K562 (cell line): ENCODE results near the gene SEC23IP. TPM values are rescaled to one million over a fixed set of nuclear protein-coding genes. Genes with fewer than 3 reads are reported as not detected.

Experiments
- ATAC-seq: fragments of 200-7000 bp; cut with Tn5 transposase; 3 replicates; pipeline ENCODE4 v1.9.1; 2020; ENCODE audit warnings: moderate library complexity
- BruUV-seq: library from RNA; stranded (reverse); fragments of 400-500 nt; replicated peaks from 2 replicates; lab custom pipeline; 2021; lab: Mats Ljungman, UMichigan
- CTCF ChIA-PET: fragments of 300-600 bp; formaldehyde crosslinking; extraction: SDS; loops from one replicate; lab custom pipeline; 2021; ENCODE audit warnings: low intra/inter-chr PET ratio; lab: Yijun Ruan, JAX
- POLR2A ChIA-PET: fragments of 300-600, 350-650 bp; sonication (Branson Sonifier 250); formaldehyde crosslinking; extraction: SDS; loops from one replicate; lab custom pipeline; 2021; ENCODE audit warnings: antibody characterized with exemption, inconsistent platforms; lab: Yijun Ruan, JAX
- DNase-seq, 4 experiments: peaks; one replicate each; pipeline versions ENCODE4 v3.0.0 to v3.0.0-alpha.2; 2011 to 2018; ENCODE audit warnings: low spot score in 3 of 4, mixed read lengths in 3 of 4; ENCODE audit errors: extremely low read depth in 1 of 4
- FAIRE-seq: peaks from 2 replicates; lab custom pipeline; 2011; peaks lifted over from hg19 to GRCh38; lab: Jason Lieb, UNC
- H2AFZ ChIP-seq: 2 replicates; pipeline ENCODE4 v1.6.0; 2011; ENCODE audit warnings: low read depth, low read length, control low read depth, inconsistent platforms
- H3K27ac ChIP-seq: fragments of 200-600 bp; 3 replicates; pipeline ENCODE4 v1.8.0; 2011; ENCODE audit warnings: low read depth, mild to moderate bottlenecking, control low read depth, inconsistent platforms, low read length, moderate library complexity, mixed read lengths; ENCODE audit errors: extremely low read depth
- H3K27me3 ChIP-seq, 2 experiments: fragments of 300-600 bp in 1 of 2; 2 replicates in 1 of 2; 3 replicates in 1 of 2; pipeline versions ENCODE4 v1.6.0 to v1.8.0; 2011; ENCODE audit warnings: inconsistent platforms in 2 of 2, low read length in 2 of 2, mild to moderate bottlenecking in 1 of 2, mixed read lengths in 1 of 2, moderate library complexity in 1 of 2; ENCODE audit not compliant: control insufficient read depth in 2 of 2, insufficient read depth in 2 of 2
- H3K36me3 ChIP-seq: fragments of 300-600 bp; 3 replicates; pipeline ENCODE4 v1.8.0; 2011; ENCODE audit warnings: mild to moderate bottlenecking, low read length, inconsistent platforms; ENCODE audit not compliant: control insufficient read depth, insufficient read depth
- H3K4me1 ChIP-seq, 2 experiments: fragments of 200-600 bp in 1 of 2; replicated peaks in 1 of 2; 2 replicates in 1 of 2; 3 replicates in 1 of 2; pipeline versions ENCODE4 v1.5.1 to v1.8.0; 2011; ENCODE audit warnings: inconsistent platforms in 2 of 2, low read length in 2 of 2, mild to moderate bottlenecking in 1 of 2, mixed read lengths in 1 of 2, moderate library complexity in 1 of 2; ENCODE audit not compliant: control insufficient read depth in 2 of 2, insufficient read depth in 2 of 2
- H3K4me2 ChIP-seq: 2 replicates; pipeline ENCODE4 v1.6.1; 2011; ENCODE audit warnings: low read length, control low read depth, inconsistent platforms, mixed read lengths; ENCODE audit not compliant: insufficient read depth
- H3K4me3 ChIP-seq: fragments of 200-600 bp; sonication (generic), shearing (Covaris generic); 2 replicates; pipeline ENCODE4 v1.5.1; 2016; ENCODE audit warnings: control low read depth, inconsistent platforms
- H3K79me2 ChIP-seq: fragments of 200-600 bp; 3 replicates; pipeline ENCODE4 v1.8.0; 2011; ENCODE audit warnings: low read length, inconsistent platforms; ENCODE audit not compliant: control insufficient read depth, insufficient read depth
- H3K9ac ChIP-seq, 2 experiments: 2 replicates each; pipeline versions ENCODE4 v1.6.0 to v1.6.1; 2011; ENCODE audit warnings: low read depth in 2 of 2, low read length in 2 of 2, control low read depth in 1 of 2, inconsistent platforms in 1 of 2, mild to moderate bottlenecking in 1 of 2, mixed read lengths in 1 of 2; ENCODE audit not compliant: insufficient read depth in 1 of 2
- H3K9me1 ChIP-seq: one replicate; pipeline ENCODE4 v1.6.0; 2011; ENCODE audit warnings: inconsistent platforms, mild to moderate bottlenecking, low read length, moderate library complexity; ENCODE audit not compliant: control insufficient read depth, insufficient read depth
- H3K9me3 ChIP-seq: replicated peaks from 2 replicates; pipeline ENCODE4 v1.5.1; 2011; ENCODE audit warnings: low read depth, low read length, inconsistent platforms; ENCODE audit not compliant: control insufficient read depth, insufficient read depth
- H4K20me1 ChIP-seq: replicated peaks from 2 replicates; pipeline ENCODE4 v1.6.1; 2011; ENCODE audit warnings: low read length, inconsistent platforms, mixed read lengths; ENCODE audit not compliant: control insufficient read depth, insufficient read depth
- BDP1 ChIP-seq: IDR thresholded peaks from 3 replicates; pipeline ENCODE4 v1.6.1; 2011; ENCODE audit not compliant: insufficient read length, insufficient read depth
- ETV1 ChIP-seq: fragments of 450-650 bp; conservative IDR thresholded peaks from 2 replicates; pipeline ENCODE4 v1.6.1; 2016; ENCODE audit warnings: missing genetic modification characterization, control low read depth, low read depth, missing compliant biosample characterization
- FOXA1 ChIP-seq: fragments of 450-650 bp; IDR thresholded peaks from 2 replicates; pipeline ENCODE4 v1.6.1; 2016; ENCODE audit warnings: mild to moderate bottlenecking, borderline replicate concordance
- FOXK2 ChIP-seq, 2 experiments: fragments of 450-650 bp; IDR thresholded peaks in 1 of 2; conservative IDR thresholded peaks in 1 of 2; 2 replicates each; pipeline ENCODE4 v1.6.1; 2016; ENCODE audit warnings: low read depth in 2 of 2, mild to moderate bottlenecking in 1 of 2
- HMGN3 ChIP-seq: IDR thresholded peaks from 2 replicates; pipeline ENCODE4 v1.6.1; 2011; ENCODE audit warnings: borderline replicate concordance, low read depth, mild to moderate bottlenecking, mixed read lengths, low read length; ENCODE audit not compliant: insufficient read length; ENCODE audit errors: extremely low read depth
- RCOR1 ChIP-seq, 2 experiments: IDR thresholded peaks; 2 replicates each; pipeline ENCODE4 v1.6.1; 2012; ENCODE audit warnings: low read depth in 2 of 2, low read length in 2 of 2, borderline replicate concordance in 1 of 2, improper control_type of control experiment in 1 of 2
- SNIP1 ChIP-seq: fragments of 450-650 bp; IDR thresholded peaks from 2 replicates; pipeline ENCODE4 v1.7.1; 2017; ENCODE audit warnings: low read depth, mild to moderate bottlenecking
- ZNF316 ChIP-seq: fragments of 450-650 bp; IDR thresholded peaks from 2 replicates; pipeline ENCODE4 v1.6.1; 2016
- ZNF766 ChIP-seq: fragments of 200-800 bp; sonication (Bioruptor generic); conservative IDR thresholded peaks from 2 replicates; pipeline ENCODE4 v1.6.1; 2016; ENCODE audit warnings: missing genetic modification characterization, missing compliant biosample characterization
- WGBS: fragments of 100-300 bp; shearing (Covaris generic); methylation state at CpG from one replicate; pipeline ENCODE4 v1.1.6; 2016; ENCODE audit warnings: low coverage, mixed read lengths; ENCODE audit not compliant: insufficient coverage; ENCODE audit errors: missing lambda C conversion rate; 5-methylcytosine and 5-hydroxymethylcytosine counted together
- in situ Hi-C: fragments of 300-500 bp; cut with MboI; formaldehyde crosslinking; loops from 4 replicates; pipeline ENCODE4 v1.15.0; 2018; ENCODE audit warnings: inconsistent platforms, mixed read lengths
- intact Hi-C: fragments of 100-400 bp; cut with micrococcal nuclease; formaldehyde crosslinking; loops from 2 replicates; pipeline ENCODE4 v1.14.2; 2022
- polyA plus RNA-seq, 8 experiments: library from polyadenylated mRNA; depleted of rRNA in 4 of 8; stranded (reverse) in 5 of 8; unstranded in 3 of 8; fragments of >200 nt; fragmentation: Nextera tagmentation in 2 of 8; fragmentation: Illumina TruSeq in 1 of 8; extraction: Ambion mirVana in 2 of 8; extraction: Trizol in 1 of 8; gene quantifications; 2 replicates each; pipeline versions ENCODE4 v1.2.1 to v1.2.3, GENCODE V29; 2011 to 2014; ENCODE audit warnings: inconsistent platforms in 1 of 8, missing spikeins in 1 of 8
- total RNA-seq, 7 experiments: library from RNA; depleted of rRNA in 6 of 7; stranded (reverse); fragments of >200 nt in 6 of 7; fragmentation: Illumina TruSeq in 2 of 7; extraction: Trizol in 2 of 7; gene quantifications; 2 replicates each; pipeline versions ENCODE4 v1.2.1 to v1.2.3, GENCODE V29; 2011 to 2021; ENCODE audit warnings: low replicate concordance in 1 of 7
- TF ChIP-seq, protein P1 (sequence below): fragments of 150-350 bp; IDR thresholded peaks from 2 replicates; pipeline ENCODE4 v1.6.1; 2014; ENCODE audit warnings: low read depth, mild to moderate bottlenecking, low read length, borderline replicate concordance
- TF ChIP-seq, protein P2 (sequence below): IDR thresholded peaks from 2 replicates; pipeline ENCODE4 v1.6.1; 2012; ENCODE audit warnings: low read depth, low read length, improper control_type of control experiment, borderline replicate concordance
- TF ChIP-seq, protein P3 (sequence below): sonication (generic); formaldehyde crosslinking; IDR thresholded peaks from 2 replicates; pipeline ENCODE4 v1.5.0; 2020; ENCODE audit warnings: missing genetic modification reagents

Gene SEC23IP
- total and polyA plus RNA-seq, 9 of the 15 experiments (the other 6 are each of a cell fraction or from before 2014, with no cell fraction given), result 15.8 to 38.4 (median 22.5) TPM

DNA sequence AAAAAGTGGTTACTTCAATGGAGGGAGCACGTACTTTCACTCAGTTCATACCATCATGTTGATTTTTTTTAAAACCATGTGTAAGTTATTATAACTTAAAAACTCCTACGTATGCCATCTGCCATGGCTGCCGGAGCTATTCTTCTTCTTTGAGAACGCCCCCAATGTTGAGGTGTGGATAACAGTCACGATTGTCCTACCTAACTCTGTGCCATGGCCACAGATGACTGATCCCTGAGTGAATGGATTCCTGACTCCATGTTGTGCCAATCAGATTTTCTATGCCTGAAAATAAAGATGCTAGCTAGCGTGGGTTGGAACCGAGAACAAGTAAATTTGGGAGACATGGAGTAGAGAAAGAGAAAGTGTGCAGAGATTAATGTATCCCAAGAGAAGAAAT lies 25.2 kb upstream of the SEC23IP start:
- no peak for DNase-seq
- Histone ChIP-seq H3K9me3 (no peaks in the 10 kb centered on the region), H3K79me2 (peaks cover 97% of the 10 kb centered on the region), H3K27me3 (no peaks in the 10 kb centered on the region), H3K4me3 (no peak overlapping the region), H3K27ac (no peak overlapping the region), H3K4me1 (peaks cover 5 to 6% of the 10 kb centered on the region in 2 experiments; a peak in 4 of 5 replicates)
- FAIRE-seq, result no peak
- POLR2A ChIA-PET, result no interaction called here
- in situ Hi-C loops, result loop anchor here (10.0 kb wide), 1 partner anchor 263 kb away; no protein-coding TSS in a partner anchor
- no peak for TF ChIP-seq ETV1 (tag)
- no peak for TF ChIP-seq FOXA1
- TF ChIP-seq ZNF316, result no peak
- TF ChIP-seq FOXK2 (conservative IDR thresholded peaks at IDR 0.05 in 1 of 2, IDR thresholded peaks at IDR 0.05 in 1 of 2; ENCODE audit: low read depth in 2 of 2), result no peak
- no peak for TF ChIP-seq ZNF766 (CRISPR knock-in tag)
- TF ChIP-seq, protein P1, sequence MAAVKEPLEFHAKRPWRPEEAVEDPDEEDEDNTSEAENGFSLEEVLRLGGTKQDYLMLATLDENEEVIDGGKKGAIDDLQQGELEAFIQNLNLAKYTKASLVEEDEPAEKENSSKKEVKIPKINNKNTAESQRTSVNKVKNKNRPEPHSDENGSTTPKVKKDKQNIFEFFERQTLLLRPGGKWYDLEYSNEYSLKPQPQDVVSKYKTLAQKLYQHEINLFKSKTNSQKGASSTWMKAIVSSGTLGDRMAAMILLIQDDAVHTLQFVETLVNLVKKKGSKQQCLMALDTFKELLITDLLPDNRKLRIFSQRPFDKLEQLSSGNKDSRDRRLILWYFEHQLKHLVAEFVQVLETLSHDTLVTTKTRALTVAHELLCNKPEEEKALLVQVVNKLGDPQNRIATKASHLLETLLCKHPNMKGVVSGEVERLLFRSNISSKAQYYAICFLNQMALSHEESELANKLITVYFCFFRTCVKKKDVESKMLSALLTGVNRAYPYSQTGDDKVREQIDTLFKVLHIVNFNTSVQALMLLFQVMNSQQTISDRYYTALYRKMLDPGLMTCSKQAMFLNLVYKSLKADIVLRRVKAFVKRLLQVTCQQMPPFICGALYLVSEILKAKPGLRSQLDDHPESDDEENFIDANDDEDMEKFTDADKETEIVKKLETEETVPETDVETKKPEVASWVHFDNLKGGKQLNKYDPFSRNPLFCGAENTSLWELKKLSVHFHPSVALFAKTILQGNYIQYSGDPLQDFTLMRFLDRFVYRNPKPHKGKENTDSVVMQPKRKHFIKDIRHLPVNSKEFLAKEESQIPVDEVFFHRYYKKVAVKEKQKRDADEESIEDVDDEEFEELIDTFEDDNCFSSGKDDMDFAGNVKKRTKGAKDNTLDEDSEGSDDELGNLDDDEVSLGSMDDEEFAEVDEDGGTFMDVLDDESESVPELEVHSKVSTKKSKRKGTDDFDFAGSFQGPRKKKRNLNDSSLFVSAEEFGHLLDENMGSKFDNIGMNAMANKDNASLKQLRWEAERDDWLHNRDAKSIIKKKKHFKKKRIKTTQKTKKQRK, result no peak
- TF ChIP-seq HMGN3, result no peak
- no peak for TF ChIP-seq BDP1
- TF ChIP-seq RCOR1 (IDR thresholded peaks at IDR 0.05; ENCODE audit: borderline replicate concordance in 1 of 2, low read depth in 2 of 2, low read length in 2 of 2), result no peak
- TF ChIP-seq, protein P2, sequence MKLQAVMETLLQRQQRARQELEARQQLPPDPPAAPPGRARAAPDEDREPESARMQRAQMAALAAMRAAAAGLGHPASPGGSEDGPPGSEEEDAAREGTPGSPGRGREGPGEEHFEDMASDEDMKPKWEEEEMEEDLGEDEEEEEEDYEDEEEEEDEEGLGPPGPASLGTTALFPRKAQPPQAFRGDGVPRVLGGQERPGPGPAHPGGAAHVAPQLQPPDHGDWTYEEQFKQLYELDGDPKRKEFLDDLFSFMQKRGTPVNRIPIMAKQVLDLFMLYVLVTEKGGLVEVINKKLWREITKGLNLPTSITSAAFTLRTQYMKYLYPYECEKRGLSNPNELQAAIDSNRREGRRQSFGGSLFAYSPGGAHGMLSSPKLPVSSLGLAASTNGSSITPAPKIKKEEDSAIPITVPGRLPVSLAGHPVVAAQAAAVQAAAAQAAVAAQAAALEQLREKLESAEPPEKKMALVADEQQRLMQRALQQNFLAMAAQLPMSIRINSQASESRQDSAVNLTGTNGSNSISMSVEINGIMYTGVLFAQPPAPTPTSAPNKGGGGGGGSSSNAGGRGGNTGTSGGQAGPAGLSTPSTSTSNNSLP, result no peak
- TF ChIP-seq, protein P3, sequence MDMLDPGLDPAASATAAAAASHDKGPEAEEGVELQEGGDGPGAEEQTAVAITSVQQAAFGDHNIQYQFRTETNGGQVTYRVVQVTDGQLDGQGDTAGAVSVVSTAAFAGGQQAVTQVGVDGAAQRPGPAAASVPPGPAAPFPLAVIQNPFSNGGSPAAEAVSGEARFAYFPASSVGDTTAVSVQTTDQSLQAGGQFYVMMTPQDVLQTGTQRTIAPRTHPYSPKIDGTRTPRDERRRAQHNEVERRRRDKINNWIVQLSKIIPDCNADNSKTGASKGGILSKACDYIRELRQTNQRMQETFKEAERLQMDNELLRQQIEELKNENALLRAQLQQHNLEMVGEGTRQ (CRISPR knock-in tag), result no peak
- no peak for TF ChIP-seq SNIP1
- TF ChIP-seq, all 486 proteins: peak for 0
- no TSS peak for BruUV-seq
- no peaks in the 10 kb centered on the region for H3K9me1 ChIP-seq
- H3K4me2 ChIP-seq, result no peak overlapping the region
- peaks cover 9% of the 10 kb centered on the region; the same call in 1 of the 3 replicates for H3K36me3 ChIP-seq
- H2AFZ ChIP-seq, result no peak overlapping the region
- no peak overlapping the region for H3K9ac ChIP-seq
- intact Hi-C loops, result loop anchor here (5.0 kb wide), 1 partner anchor 270 kb away; the partner anchor contains the start of gene TIAL1
- no peak for ATAC-seq
- H4K20me1 ChIP-seq, result peaks cover 8% of the 10 kb centered on the region
- 90% methylated on average over 7 of the region's 7 CpGs for WGBS
- CTCF ChIA-PET, result no interaction called here
